GM15510 (cell line): Measurements from ENCODE around the gene CTSL.

Source experiments
- POLR2A ChIP-seq: IDR thresholded peaks from 3 replicates; pipeline ENCODE4 v1.6.1; 2011; ENCODE audit warnings: borderline replicate concordance; ENCODE audit not compliant: insufficient read length; ENCODE audit errors: extremely low read depth

Gene CTSL

GRCh38 chr9:87708546-87708945 lies 17.4 kb upstream of the CTSL start:
- no peak for TF ChIP-seq POLR2A

GRCh38 chr9:87708986-87709728 lies 16.8 kb upstream of the CTSL start:
- no peak for TF ChIP-seq POLR2A

- no peak for TF ChIP-seq POLR2A
These were observed 15.5 kb upstream of the CTSL start for GRCh38 chr9:87710443-87710842.

DNA sequence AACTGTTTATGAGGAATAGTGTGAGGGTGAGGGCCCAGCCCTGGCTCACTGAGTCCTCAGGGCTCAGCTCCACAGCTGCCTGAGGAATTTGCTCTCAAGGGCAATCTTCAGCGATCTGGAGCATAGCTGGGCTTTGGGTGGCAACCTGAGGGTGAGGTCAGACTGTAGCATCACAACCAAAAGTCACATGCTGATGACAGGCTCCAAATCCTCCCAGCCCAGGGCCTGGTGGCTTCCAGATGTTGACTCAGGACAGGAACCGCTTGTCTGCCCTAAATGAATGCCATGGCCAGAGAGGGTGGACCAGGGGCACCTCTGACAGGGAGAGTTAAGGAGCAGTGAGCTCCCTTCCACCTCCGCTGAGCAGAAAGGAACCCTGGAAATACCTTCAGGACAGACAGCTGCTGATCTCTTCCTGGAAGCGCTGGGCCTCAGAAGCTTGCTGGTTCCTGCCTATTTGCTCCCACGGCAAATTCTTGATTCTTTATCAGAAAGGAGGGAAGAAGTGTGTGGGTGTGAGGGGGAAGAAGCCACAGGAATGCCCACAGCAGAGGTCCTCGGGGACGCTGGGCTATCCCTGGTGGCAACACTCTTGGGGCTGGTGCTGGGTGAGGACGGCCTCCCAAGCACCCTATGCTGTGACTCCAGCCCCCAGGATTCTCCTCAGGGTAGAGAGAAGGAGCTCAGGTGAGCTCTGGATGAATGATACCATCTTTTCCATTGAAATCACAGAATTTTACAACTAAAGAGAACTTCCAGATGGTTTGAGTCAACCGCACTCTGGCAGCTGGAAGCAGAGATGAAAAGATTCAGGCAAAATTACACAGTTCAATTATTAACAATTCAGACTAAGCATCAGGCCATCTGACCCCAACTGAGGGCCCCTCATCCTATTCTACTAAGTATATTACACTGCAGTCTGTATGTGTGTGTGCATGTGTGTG lies 13.8 kb upstream of the CTSL start:
- TF ChIP-seq POLR2A = no peak

DNA sequence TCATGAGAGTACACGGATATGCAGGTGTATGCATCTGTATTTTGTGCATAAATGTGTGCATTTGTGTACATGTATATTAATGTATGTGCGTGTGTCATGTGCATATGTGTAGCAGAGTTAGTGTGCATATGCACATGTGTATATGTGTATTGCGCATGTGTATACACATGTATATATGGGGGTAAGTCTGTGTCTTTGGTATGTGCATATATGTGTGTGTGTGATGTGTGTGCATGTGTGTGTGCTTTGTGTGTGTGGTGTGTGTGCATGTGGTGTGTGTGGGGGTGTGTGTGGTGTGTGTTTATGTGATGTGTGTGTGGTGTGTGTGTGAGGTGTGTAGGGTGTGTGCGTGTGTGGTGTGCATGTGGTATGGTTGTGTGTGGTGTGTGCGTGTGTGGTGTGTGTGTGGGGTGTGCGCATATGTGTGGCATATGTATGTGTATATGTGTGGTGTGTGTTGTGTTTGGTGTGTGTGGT lies 13.1 kb upstream of the CTSL start:
- no peak for TF ChIP-seq POLR2A

DNA sequence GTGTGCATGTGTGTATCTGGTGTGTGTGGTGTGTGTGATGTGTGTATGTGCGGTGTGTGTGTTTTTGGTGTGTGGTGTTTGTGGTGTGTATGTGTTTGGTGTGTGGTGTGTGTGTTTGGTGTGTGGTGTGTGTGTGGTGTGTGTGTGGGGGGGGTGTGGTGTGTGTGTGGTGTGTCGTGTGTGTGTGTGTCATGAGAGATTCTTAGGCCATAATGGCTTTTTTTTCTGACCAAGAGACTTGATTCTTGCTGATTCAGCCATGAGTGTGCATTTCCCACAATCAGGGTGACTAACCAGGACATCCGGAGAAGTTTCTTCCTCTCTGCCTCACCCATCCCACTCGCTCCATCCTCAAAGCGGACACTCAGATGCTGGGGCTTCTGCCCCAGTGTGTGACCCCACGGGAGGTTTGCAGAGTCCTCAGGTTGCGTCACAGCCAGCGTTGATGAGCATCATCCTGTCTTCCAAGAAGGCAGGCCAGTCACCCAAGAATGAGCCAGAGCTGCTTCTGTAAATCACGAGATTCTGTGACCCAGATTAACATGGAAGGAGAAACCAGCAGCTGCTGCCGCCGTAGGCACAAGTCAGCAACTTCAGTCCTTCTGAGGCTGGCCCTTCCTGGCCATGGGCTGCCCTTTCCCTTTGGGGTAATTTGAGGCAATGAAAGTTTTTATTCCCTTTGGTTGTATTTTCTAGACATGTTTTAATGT lies 12.5 kb upstream of the CTSL start:
- no peak for TF ChIP-seq POLR2A

- no peak for TF ChIP-seq POLR2A
These were observed 12.0 kb upstream of the CTSL start for GRCh38 chr9:87713988-87714330.

GRCh38 chr9:87714819-87715218 lies 11.1 kb upstream of the CTSL start:
- TF ChIP-seq POLR2A = no peak

- TF ChIP-seq POLR2A = no peak
These were observed 9.8 kb upstream of the CTSL start for GRCh38 chr9:87716141-87716540.

DNA sequence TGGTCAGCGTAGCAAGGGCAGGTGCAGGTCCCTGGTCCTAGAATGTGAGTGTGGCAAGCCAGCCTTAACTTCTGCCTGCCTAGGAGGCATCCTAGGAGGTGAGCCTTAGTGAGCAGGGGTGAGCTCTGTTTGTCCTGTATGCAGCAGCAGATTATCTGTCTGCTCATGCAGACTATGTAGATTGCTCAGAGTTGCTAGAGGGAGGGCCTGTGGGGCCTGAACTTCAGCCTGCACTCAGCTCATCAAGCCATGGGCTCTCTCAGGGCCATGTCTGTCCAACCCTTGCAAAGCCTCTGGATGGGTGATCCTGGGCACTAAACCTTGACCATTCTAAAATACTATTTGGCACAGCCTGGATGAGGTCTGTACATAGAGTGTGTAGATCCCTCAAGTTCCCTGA lies 8.5 kb upstream of the CTSL start:
- TF ChIP-seq POLR2A = no peak

DNA sequence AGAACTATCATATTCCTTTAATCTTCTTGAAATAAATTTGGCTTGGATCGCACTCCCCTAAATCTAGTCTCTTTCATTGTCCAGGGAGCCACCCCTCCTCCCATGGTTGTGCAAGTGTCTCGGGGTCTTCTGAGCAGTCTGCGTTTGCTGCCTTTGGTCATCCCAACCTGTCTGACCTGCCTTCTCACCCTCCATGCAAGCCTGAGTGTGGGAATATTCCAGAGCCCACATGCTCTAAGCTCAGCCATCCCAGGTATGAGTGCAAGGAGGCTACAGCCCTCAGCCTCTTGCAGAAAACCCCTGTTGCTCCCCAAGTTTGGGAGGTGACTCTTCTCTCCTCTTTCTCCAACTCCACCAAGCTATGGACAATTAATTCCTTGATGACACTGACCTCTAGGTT lies 7.7 kb upstream of the CTSL start:
- no peak for TF ChIP-seq POLR2A

DNA sequence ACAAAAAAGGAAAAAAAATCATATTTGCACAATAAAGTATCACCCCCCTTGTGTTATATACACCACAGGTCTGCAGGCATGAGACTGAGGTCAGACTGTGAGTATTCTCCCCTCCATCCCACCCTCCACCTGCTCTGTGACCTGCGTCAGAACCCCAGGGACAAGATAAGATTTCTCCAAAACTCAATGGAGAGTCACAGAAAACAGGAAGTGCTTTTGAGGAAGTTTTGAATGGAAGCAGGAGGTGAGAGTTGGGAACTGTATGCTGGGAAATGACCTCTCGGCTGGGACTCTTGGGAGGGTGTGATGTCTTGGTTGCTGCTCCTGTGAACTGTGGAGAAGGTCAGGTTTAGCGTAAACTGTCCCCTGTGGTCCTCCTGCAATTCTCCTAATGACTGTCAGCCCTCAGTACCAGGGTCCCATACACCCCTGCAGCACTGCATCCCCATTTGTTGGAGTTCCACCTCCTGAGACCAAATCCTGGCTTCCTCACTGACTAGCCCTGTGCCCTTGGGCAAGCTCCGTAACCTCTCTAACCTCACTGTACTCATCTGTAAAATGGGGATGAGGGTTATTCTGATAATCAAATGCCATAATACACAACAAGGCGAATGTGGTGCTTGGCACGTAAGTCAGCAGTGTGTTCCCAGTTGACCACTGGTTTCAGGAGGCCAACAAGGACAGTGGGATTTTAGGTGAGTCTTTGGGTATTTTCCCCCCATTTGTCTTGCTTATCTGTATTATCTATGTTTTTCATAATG lies 6.9 kb upstream of the CTSL start:
- no peak for TF ChIP-seq POLR2A

- no peak for TF ChIP-seq POLR2A
These were observed 5.7 kb upstream of the CTSL start for GRCh38 chr9:87720173-87720572.

- no peak for TF ChIP-seq POLR2A
These were observed 3.4 kb upstream of the CTSL start for GRCh38 chr9:87722393-87723088.
